Coronary artery (tissue), 2 donors: ENCODE data around the gene VAV1.

Experiments
- DNase-seq: peaks from one replicate; pipeline ENCODE4 v3.0.0-alpha.2; 2017; ENCODE audit warnings: low spot score
- H3K27ac ChIP-seq, 2 donors: fragments of 200-600 bp; sonication (generic); one replicate each; pipeline ENCODE4 v1.5.1; 2016 to 2019
- H3K4me3 ChIP-seq: fragments of 200-600 bp; sonication (generic); 2 replicates; pipeline ENCODE4 v1.5.1; 2016; ENCODE audit warnings: mild to moderate bottlenecking, moderate library complexity
- TF ChIP-seq, protein P1 (sequence below): fragments of 200-600 bp; sonication (generic); IDR thresholded peaks from one replicate; pipeline ENCODE4 v1.5.1; 2019; ENCODE audit warnings: antibody characterized with exemption

VAV1 gene, protein sequence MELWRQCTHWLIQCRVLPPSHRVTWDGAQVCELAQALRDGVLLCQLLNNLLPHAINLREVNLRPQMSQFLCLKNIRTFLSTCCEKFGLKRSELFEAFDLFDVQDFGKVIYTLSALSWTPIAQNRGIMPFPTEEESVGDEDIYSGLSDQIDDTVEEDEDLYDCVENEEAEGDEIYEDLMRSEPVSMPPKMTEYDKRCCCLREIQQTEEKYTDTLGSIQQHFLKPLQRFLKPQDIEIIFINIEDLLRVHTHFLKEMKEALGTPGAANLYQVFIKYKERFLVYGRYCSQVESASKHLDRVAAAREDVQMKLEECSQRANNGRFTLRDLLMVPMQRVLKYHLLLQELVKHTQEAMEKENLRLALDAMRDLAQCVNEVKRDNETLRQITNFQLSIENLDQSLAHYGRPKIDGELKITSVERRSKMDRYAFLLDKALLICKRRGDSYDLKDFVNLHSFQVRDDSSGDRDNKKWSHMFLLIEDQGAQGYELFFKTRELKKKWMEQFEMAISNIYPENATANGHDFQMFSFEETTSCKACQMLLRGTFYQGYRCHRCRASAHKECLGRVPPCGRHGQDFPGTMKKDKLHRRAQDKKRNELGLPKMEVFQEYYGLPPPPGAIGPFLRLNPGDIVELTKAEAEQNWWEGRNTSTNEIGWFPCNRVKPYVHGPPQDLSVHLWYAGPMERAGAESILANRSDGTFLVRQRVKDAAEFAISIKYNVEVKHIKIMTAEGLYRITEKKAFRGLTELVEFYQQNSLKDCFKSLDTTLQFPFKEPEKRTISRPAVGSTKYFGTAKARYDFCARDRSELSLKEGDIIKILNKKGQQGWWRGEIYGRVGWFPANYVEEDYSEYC

DNA sequence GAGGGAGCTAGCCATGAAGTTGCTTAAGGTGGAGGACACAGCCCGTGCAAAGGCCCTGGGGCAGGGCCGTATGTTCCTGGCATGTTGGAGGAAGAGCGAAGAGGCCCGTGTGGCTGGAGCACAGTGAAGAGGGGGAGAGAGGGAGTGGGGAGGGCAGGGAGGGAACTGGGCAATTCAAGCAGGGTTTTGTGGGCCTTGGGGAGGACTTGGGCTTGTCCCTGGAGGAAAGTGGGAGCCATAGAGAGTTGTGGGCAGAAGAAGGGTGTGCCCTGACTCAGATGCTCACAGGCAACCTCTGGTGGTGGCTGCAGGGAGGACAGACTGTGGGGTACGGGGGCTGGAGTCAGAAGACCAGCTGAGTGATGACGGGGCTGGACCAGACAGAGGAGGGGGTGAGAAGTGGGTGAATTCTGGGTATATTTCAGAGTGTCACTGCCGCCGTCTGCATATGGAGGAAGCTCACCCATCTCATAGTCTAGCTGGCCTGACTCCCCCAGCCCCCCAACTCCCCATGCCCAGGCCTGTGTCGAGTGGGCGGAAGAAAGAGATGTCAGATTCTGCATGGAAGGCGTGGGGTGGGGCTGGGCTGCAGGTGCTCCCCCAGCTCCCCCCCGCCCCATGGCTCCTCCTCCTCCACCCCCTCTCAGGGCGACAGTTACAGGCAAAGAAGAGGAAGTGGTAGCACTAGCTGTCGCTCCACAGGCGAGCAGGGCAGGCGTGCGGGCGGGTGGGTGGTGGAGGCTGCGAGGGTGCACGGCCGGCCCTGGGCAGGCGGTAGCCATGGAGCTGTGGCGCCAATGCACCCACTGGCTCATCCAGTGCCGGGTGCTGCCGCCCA is at the start of gene VAV1:
Gene VAV1 (plus strand): TSS at position 681 of the 838 bp plus-strand sequence. CDS start 100 bp downstream, at position 781.
- DNase-seq = no peak
- H3K4me3 ChIP-seq = peak within 1 kb of the TSS; percentile 60
- TF ChIP-seq, protein P1, sequence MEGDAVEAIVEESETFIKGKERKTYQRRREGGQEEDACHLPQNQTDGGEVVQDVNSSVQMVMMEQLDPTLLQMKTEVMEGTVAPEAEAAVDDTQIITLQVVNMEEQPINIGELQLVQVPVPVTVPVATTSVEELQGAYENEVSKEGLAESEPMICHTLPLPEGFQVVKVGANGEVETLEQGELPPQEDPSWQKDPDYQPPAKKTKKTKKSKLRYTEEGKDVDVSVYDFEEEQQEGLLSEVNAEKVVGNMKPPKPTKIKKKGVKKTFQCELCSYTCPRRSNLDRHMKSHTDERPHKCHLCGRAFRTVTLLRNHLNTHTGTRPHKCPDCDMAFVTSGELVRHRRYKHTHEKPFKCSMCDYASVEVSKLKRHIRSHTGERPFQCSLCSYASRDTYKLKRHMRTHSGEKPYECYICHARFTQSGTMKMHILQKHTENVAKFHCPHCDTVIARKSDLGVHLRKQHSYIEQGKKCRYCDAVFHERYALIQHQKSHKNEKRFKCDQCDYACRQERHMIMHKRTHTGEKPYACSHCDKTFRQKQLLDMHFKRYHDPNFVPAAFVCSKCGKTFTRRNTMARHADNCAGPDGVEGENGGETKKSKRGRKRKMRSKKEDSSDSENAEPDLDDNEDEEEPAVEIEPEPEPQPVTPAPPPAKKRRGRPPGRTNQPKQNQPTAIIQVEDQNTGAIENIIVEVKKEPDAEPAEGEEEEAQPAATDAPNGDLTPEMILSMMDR = no peak
- H3K27ac ChIP-seq = peak within 1 kb of the TSS in 1 of 2 donors; percentile 35

DNA sequence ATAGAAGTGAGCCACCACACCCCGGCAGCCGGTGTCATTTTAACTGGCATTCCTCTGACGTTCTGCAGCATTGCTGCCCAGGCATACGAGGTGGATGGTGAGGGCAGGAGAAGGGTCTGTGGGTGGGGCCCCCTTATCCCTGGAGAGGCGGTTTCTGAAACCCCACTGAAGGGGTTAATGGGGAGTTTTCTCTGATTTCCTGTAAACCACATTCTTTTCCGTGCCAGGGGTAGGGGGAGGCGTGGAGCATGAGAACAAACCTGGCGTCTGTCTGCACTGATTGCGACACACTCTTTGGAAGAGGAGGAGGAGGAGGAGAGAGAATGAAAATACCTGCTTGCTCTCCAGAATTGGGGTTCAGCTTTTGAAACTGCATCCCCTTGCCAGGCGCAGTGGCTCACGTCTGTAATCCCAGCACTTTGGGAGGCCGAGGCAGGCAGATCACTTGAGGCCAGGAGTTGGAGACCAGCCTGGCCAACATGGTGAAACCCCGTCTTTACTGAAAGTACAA is 49.3 kb upstream of the VAV1 start:
- no peak for DNase-seq
- peak overlapping the region in 1 of 2 donors; percentile 70 for H3K27ac ChIP-seq
- peak overlapping the region; percentile 42 for H3K4me3 ChIP-seq
- TF ChIP-seq, protein P1 = no peak

DNA sequence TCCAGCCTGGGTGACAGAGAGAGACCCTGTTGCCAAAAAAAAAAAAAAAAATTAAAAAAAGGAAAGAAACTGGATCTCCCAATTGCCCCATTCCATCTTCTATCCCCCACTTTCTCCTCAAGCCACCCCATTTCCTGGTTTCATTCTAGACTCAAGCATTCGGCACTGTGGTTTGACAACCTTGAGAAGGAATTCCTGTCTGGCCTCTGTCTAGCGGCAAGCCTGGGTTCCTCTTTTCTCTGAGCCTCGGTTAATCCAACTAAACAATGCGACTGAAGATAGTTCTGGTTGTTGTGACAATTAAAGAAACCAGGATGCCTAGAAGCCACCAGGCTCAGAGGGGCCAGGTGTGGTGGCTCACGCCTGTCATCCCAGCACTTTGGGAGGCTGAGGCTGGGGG is 48.8 kb upstream of the VAV1 start:
- Histone ChIP-seq H3K27ac (peak overlapping the region in 1 of 2 donors; percentile 70), H3K4me3 (no peak overlapping the region)
- TF ChIP-seq, protein P1 = no peak
- no peak for DNase-seq

DNA sequence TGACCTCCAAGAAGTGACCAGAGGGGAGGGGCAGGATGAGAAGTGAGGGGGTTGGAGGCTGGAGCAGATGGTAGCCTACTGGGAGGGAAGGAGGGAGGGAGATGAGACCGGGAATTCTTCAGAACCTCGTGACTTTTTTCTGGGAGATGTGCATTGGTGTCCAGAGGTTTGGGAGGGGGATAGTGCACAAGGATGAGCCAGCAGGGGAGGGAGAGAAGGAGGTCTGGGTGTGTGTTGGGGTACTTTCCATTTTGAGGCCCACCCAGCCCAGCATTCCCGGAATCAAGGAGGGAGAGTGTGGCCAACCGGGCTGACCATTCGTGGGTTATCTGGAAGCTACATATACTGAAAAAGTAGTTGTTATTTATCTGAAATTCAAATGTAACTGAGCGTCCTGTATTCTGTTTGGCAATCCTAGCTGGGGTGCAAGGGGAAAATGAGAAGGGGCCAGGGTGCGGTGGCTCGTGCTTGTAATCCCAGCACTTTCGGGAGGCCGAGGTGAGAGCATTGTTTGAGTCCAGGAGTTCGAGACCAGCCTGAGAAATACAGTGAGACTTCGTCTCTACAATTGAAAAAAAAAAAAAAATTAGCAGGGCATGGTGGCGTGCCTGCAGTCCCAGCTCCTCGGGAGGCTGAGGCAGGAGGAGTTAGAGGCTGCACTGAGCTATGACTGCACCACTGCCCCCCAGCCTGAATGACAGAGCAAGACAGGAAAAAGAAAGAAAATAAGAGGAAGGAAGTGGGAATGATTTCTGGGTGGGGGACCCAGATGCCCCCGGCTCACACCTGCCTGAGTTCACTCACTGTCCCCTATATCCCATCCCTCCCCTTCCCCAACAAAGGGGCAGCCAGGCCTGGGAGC is 47.6 kb upstream of the VAV1 start:
- DNase-seq = no peak
- Histone ChIP-seq H3K4me3 (no peak overlapping the region), H3K27ac (peak overlapping the region in 1 of 2 donors; percentile 5)
- TF ChIP-seq, protein P1 = no peak

DNA sequence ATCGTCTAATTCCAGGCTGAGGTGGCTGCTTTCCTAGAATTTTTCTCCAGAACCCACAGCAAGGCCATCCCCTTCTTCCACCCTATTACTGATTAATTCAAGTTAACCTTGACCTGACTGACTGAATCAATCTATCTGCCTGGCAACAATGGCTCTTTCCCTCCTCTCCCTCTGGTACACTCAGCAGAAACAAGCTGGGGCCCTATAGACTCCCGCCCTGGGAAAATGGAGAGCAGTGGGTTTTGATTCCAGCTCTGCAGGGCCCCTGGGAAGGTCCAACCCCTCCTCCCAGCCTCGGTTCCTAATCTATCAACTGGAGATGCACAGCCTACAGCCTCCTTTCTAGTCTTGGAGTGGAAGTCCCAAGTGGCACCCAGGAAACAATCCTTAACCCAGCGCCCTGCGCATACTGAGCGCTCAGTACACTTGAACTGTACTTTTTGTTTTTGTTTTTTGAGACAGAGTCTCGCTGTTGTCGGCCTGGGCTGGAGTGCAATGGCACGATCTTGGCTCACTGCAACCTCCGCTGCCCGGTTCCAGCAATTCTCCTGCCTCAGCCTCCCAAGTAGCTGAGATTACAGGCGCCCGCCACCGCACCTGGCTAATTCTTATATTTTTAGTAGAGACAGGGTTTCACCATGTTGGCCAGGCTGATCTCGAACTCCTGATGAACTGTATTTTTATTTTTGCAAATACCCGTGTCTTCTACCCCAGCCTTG is 46.8 kb upstream of the VAV1 start:
- Histone ChIP-seq H3K27ac (no peak overlapping the region), H3K4me3 (no peak overlapping the region)
- no peak for DNase-seq
- TF ChIP-seq, protein P1 = no peak
